Measurements from ENCODE around the gene POP5.
"Not testable (repeated sequence)": the region's sequence is repeated elsewhere in the genome, so short reads cannot be mapped to it uniquely, and the experiment has no call there.

POP5 gene

GRCh38 chr12:120536064-120536791 is 45.0 kb downstream of the POP5 start:
- no peak for DNase-seq

- DNase-seq = no peak
Observed at GRCh38 chr12:120534703-120535655, 46.2 kb downstream of the POP5 start.

- peak; percentile 62 for DNase-seq
Observed at GRCh38 chr12:120534203-120534702, 46.9 kb downstream of the POP5 start, which contains the start of gene RNF10. Gene RNF10 (plus strand): TSS chr12:120534356. CDS start chr12:120534812, 456 bp downstream.

- no peak for DNase-seq
Observed at GRCh38 chr12:120532701-120533238, 48.4 kb downstream of the POP5 start.

- not testable (repeated sequence) for DNase-seq
Observed at GRCh38 chr12:120530418-120530761, 50.8 kb downstream of the POP5 start.

- DNase-seq = peak; percentile 31
Observed at GRCh38 chr12:120529641-120530417, 51.4 kb downstream of the POP5 start.

GRCh38 chr12:120528861-120529525 is 52.2 kb downstream of the POP5 start, which contains the start of gene COQ5:
Gene COQ5 (minus strand): TSS chr12:120529158. CDS start chr12:120529141, 17 bp downstream.
- DNase-seq = peak; percentile 31
